Measurements from ENCODE around the gene XRN1.

DNA sequence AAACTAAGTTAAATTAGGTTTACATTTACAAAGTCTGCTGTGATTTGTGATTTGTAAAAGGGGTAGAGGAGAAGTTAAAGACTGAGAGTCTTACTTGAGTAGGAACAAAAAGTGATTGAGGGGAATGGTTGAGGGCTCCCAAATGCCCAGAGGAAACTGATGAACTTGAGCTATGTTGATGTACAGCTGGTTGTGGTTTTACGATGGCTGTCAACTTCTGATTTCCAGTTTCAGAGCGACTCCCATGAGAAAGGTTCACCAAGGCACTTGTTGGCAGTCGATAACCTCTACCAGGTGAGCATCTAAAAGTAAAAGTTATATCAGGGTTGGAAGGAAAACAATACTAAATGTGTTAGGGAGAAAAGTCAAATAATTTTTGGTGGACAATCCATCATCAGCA lies 91.0 kb downstream of the XRN1 start:
- TF ChIP-seq CTCF (conservative IDR thresholded peaks at IDR 0.05; ENCODE audit: low read length) (no peak), EZH2phosphoT487 (IDR thresholded peaks at IDR 0.05; ENCODE audit: borderline replicate concordance) (no peak)

All from Loucy (cell line).